HTR-8/SVneo (cell line): ENCODE results near the gene SMIM33.
A peak's percentile ranks its signal among the peaks of the same experiment; 100 is the strongest.
"Not testable (repeated sequence)": the region's sequence is repeated elsewhere in the genome, so short reads cannot be mapped to it uniquely, and the experiment has no call there.

Source experiments
- DNase-seq: peaks from one replicate; pipeline ENCODE4 v3.0.0; 2011; ENCODE audit warnings: low spot score, mixed read lengths; ENCODE audit not compliant: insufficient read length
- FAIRE-seq: peaks from 2 replicates; lab custom pipeline; 2011; peaks lifted over from hg19 to GRCh38; lab: Jason Lieb, UNC

Gene SMIM33

GRCh38 chr5:139454568-139455290 lies 16.1 kb upstream of the SMIM33 start:
- no peak for DNase-seq
- FAIRE-seq = no peak

GRCh38 chr5:139456776-139457175 lies 14.0 kb upstream of the SMIM33 start:
- FAIRE-seq = no peak
- no peak for DNase-seq

- no peak for FAIRE-seq
- no peak for DNase-seq
Measured at GRCh38 chr5:139457241-139457640, 13.6 kb upstream of the SMIM33 start.

- DNase-seq = no peak
- FAIRE-seq = no peak
Measured at GRCh38 chr5:139457653-139458306, 13.0 kb upstream of the SMIM33 start.

GRCh38 chr5:139458580-139459407 lies 12.0 kb upstream of the SMIM33 start:
- DNase-seq (no peak), FAIRE-seq (no peak)

GRCh38 chr5:139459451-139459934 lies 11.3 kb upstream of the SMIM33 start:
- FAIRE-seq = no peak
- DNase-seq = no peak

GRCh38 chr5:139460455-139460854 lies 10.3 kb upstream of the SMIM33 start:
- FAIRE-seq = no peak
- no peak for DNase-seq

GRCh38 chr5:139461176-139461575 lies 9.6 kb upstream of the SMIM33 start:
- DNase-seq (no peak), FAIRE-seq (no peak)

GRCh38 chr5:139461698-139462097 lies 9.1 kb upstream of the SMIM33 start:
- FAIRE-seq (no peak), DNase-seq (no peak)

GRCh38 chr5:139462586-139463276 lies 8.1 kb upstream of the SMIM33 start, which contains the start of gene ECSCR:
Gene ECSCR, minus strand, starts transcription at chr5:139462743. Its CDS starts 73 bp downstream, at chr5:139462670.
- DNase-seq (no peak), FAIRE-seq (no peak)

- peak; percentile 4 for FAIRE-seq
- DNase-seq = no peak
Measured at GRCh38 chr5:139468421-139468931, 2.3 kb upstream of the SMIM33 start.

- FAIRE-seq = no peak
- no peak for DNase-seq
Measured at GRCh38 chr5:139472386-139473030, 1.7 kb downstream of the SMIM33 start.

- FAIRE-seq (no peak), DNase-seq (no peak)
Measured at GRCh38 chr5:139473105-139473504, 2.3 kb downstream of the SMIM33 start.

- DNase-seq = no peak
- FAIRE-seq = peak; percentile 64
Measured at GRCh38 chr5:139473565-139473964, 2.8 kb downstream of the SMIM33 start.

- peak; percentile 54 for FAIRE-seq
- peak; percentile 67 for DNase-seq
Measured at GRCh38 chr5:139474890-139475791, 4.3 kb downstream of the SMIM33 start.

- no peak for FAIRE-seq
- DNase-seq = no peak
Measured at GRCh38 chr5:139475865-139476617, 5.2 kb downstream of the SMIM33 start.

GRCh38 chr5:139478657-139479423 lies 8.0 kb downstream of the SMIM33 start:
- DNase-seq = not testable (repeated sequence)

More at GRCh38 chr5:139478657-139479423, 8.0 kb downstream of the SMIM33 start:
- FAIRE-seq = not testable (repeated sequence)
